GM23338 (cell line): ENCODE results near the gene SSTR4. TPM values are rescaled to one million over a fixed set of nuclear protein-coding genes. Genes with fewer than 3 reads are reported as not detected.

ENCODE experiments used
- ETS1 ChIP-seq: IDR thresholded peaks from 2 replicates; pipeline ENCODE4 v1.6.1; 2016; ENCODE audit warnings: antibody characterized with exemption
- EZH2phosphoT487 ChIP-seq: fragments of 200-600 bp; sonication (generic); IDR thresholded peaks from one replicate; pipeline ENCODE4 v1.8.1; 2018; ENCODE audit warnings: antibody characterized with exemption; ENCODE audit not compliant: unreplicated experiment
- JUNB ChIP-seq: IDR thresholded peaks from one replicate; pipeline ENCODE4 v1.6.1; 2016; ENCODE audit warnings: antibody characterized with exemption; ENCODE audit not compliant: unreplicated experiment
- REST ChIP-seq: IDR thresholded peaks from one replicate; pipeline ENCODE4 v1.6.1; 2018; ENCODE audit warnings: antibody characterized with exemption; ENCODE audit not compliant: unreplicated experiment
- STAT1 ChIP-seq: IDR thresholded peaks from one replicate; pipeline ENCODE4 v1.6.1; 2016; ENCODE audit warnings: antibody characterized with exemption; ENCODE audit not compliant: unreplicated experiment
- ZNF114 ChIP-seq: fragments of 250-450 bp; sonication (Bioruptor Pico); IDR thresholded peaks from 2 replicates; pipeline ENCODE4 v1.5.0; 2020; ENCODE audit warnings: mild to moderate bottlenecking, moderate library complexity
- ZNF331 ChIP-seq: fragments of 250-450 bp; sonication (Bioruptor Pico); IDR thresholded peaks from 2 replicates; pipeline ENCODE4 v1.5.0; 2020; ENCODE audit warnings: low read depth, mild to moderate bottlenecking, moderate library complexity
- ZNF462 ChIP-seq: fragments of 250-450 bp; sonication (Bioruptor Pico); IDR thresholded peaks from 2 replicates; pipeline ENCODE4 v1.5.0; 2020; ENCODE audit warnings: mild to moderate bottlenecking, moderate library complexity
- polyA plus RNA-seq: library from polyadenylated mRNA; unstranded; fragments of >200 nt; fragmentation: Nextera tagmentation; extraction: Ambion mirVana; gene quantifications from 2 replicates; pipeline ENCODE4 v1.2.1, GENCODE V29; 2016
- total RNA-seq: library from RNA; depleted of rRNA; stranded (reverse); fragments of >200 nt; shearing (Covaris generic); gene quantifications from 2 replicates; pipeline ENCODE4 v1.2.3, GENCODE V29; 2014

SSTR4 gene
- total and polyA plus RNA-seq, 2 experiments from 2014 or later = not detected

GRCh38 chr20:23063581-23063980 lies 28.5 kb downstream of the SSTR4 start (continued):
- TF ChIP-seq ZNF462 (CRISPR knock-in tag) = no peak
- TF ChIP-seq ZNF114 (CRISPR knock-in tag) = no peak
- TF ChIP-seq STAT1 = no peak
- no peak for TF ChIP-seq EZH2phosphoT487
- TF ChIP-seq REST = no peak
- TF ChIP-seq JUNB = no peak
- no peak for TF ChIP-seq ZNF331 (CRISPR knock-in tag)
- no peak for TF ChIP-seq ETS1
